Raji (cell line): ENCODE measurements around the gene P2RY8.

Source experiments
- POLR2A ChIP-seq: IDR thresholded peaks from 2 replicates; pipeline ENCODE4 v1.6.1; 2011; ENCODE audit warnings: low read depth, low read length, control low read depth; ENCODE audit not compliant: insufficient read depth

Gene P2RY8

DNA sequence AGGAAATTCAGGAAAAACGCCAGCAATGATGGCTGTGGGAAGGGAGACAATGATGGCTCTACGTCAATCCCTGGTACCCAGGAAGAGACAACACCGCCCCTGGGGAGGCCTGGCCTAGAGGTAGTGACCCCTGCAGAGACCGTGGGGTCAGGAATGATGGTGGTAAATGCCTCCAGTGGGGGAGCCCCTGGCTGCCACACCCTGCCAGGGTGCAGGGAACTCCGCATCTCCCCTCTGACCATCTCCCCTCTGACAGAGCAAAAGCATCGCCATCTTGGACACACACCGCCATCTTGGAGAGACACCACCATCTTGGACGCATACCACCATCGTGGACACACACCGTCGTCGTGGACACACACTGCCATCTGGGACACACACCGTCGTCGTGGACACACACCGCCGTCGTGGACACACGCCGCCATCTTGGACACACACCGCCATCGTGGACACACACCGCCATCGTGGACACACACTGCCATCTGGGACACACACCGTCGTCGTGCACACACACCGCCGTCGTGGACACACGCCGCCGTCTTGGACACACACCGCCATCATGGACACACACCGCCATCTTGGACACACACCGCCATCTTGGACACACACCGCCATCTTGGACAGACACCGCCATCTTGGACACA is 94.1 kb downstream of the P2RY8 start:
- TF ChIP-seq POLR2A, result no peak

DNA sequence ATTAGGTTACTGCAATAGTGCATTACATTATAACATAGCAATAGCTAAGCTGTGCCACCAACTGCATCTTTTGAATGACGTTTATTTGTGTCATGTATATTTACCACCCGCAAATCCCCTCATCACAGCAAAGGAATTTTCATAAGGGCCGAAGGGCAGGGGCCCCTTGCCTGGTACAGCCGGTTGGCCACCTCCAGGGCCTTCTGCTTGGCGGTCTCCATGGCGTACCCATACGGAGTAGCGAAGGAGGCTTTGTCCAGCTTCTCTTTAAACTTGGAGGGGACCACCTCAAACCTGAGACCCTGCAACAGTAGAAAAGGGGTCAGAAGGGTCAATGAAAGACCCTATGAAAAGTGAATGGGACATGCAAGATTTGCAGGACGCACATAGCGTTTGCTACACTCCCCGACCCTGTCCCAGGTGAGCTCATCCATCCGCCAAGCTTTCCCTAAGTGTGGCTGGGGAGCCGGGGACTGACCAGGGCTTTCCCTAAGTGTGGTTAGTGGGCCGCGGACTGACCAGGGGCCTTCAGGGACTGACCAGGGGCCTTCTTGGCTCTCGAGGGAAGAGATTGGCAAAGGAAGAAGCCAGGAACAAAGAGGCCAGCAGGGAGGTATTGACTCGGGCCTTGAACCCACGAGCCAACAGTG is 94.8 kb downstream of the P2RY8 start:
- TF ChIP-seq POLR2A, result no peak

DNA sequence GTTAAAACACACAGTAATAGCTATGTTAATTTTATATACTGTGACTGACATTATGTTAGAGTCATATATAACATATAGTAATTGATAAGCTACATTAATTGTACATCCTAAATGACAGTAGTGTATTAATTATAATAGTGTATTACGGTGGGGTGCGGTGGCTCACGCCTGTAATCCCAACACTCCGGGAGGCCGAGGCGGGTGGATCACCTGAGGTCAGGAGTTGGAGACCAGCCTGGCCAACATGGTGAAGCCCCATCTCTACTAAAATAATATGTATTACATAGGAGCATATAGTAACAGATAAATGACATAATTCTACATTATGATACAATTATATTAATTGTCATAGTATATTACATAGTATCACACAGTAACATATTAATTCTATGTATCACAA is 96.5 kb downstream of the P2RY8 start:
- TF ChIP-seq POLR2A, result no peak

DNA sequence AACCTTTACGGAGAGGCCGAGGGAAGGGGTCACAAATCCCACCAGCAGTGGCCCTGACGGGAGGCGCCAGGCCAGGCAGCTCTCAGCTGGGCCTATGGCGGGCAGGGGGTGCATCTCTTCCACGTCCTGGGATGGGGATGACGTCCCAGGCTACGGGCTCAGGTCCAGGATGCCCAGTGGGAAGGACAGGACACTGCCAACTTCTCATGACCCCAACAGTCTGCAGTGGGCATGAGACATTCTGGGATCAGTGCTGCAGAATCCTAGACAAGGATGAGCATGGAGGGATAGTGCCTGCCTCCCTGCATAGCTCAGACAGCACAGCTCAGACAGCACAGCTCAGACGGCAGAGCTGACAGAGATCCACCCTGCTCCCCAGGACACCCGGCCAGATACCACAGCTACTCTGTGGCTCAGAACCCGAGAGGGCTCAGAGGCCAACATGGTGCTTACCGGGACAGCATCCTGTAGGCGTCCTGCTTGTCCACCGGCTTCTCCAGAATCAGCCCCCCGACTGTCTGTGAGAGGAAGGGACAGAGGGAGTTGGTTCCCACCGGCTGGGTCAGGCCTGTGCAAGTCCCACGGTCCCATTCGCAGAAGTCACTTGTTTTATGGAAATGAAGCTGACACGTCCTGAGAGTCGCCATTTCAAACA is 101.6 kb downstream of the P2RY8 start:
- no peak for TF ChIP-seq POLR2A

DNA sequence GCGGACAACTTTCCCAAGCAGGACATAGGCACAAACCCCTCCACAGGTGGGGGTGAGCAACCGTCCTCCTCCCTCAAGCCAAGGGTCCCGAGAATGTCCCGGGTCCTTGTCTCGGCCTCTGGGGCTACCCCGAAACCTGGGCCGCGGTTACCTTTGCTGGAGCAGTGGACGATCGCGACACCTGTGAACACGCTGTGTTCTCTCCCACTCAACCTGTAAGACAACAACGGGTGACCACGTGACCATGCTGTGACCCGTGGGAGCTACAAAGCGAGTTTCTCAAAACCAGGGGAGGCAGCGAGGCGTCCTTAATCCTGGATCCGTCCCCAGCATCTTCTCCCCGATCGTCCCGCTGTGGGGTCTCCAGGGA is 102.1 kb downstream of the P2RY8 start:
- no peak for TF ChIP-seq POLR2A

DNA sequence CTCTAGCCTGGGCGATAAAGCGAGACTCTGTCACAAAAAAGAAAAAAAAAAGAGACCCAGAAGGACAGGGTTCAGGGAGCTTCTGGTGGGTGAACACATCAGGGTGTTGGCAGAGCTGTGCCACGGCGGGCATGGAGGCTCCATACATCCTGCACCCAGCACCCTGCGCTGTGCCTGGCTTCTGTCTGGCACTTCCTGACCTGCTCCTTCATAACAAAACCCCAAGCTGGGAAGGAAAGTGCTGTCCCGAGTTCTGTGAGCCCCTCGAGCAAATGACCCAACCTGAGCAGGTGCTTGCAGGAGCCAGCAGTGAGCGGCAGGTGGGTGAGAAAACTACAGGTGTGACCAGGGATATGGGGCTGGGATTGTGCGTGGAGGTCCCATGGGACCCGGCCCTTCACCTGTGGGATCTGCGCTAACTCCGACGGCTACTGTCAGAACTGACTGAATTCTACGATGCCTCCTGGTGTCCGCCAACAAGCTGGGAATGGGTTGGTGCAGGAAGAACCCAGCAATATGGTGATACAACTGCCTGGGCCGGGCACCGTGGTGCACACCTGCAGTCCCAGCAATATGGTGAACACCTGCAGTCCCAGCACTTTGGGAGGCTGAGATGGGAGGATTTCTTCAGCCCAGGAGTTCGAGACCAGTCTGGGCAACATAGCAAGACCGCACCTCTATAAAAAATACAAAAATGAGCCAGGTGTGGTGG is 103.2 kb downstream of the P2RY8 start:
- TF ChIP-seq POLR2A, result no peak

DNA sequence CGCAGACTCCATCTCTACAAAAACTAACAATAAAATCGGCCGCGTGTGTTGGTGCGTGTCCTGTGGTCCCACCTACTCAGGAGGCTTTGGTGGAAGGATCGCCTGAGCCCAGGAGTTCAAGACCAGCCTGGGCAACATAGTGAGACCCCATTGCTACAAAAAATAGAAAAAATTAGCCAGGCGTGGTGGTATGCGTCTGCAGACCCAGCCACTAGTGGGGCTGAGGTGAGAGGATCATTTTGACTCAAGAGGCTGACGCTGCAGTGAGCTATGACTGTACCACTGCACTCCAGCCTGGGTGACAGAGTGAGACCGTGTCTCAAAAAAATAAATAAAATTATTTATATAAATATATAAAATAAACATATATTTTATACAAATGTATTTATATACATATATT is 106.5 kb downstream of the P2RY8 start:
- TF ChIP-seq POLR2A, result no peak

DNA sequence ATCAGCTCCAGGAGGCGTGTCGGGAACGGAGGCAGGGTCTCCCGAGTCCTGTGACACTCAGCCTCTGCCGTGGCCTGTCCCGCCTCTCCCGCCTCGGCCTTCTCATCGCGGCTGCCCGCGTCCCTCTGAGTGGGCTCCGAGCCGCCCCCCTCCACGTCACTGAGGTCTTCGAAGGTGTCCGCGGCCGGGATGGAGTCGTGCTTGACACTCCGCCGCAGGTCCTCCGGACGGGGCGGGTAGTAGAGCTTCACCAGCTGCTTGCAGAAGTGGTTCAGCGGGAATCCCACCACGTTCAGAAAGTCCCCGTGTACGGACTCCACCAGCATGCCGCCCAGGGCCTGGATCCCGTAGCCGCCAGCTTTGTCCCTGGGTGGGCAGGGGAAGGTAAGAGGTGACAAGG is 109.2 kb downstream of the P2RY8 start:
- TF ChIP-seq POLR2A, result no peak

DNA sequence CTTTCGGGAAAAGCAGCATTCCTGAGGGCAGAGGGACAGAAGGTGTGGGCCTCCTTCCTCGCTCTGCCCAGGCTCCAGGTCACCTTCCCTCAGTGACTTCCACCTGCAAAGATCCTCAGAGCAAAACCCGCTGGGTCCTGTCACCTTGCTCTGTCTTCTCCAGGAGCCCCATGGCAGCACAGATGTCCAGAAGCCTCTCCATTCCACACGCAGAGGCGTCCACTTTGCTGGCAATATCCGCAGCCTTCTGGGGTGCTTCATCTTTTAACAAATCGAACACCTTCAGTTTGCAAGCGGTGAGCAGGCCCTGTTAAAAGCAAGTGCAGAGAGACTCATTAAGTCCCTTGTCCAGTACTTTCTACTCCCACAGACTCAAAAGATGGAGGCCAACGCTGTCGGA is 111.6 kb downstream of the P2RY8 start:
- no peak for TF ChIP-seq POLR2A

DNA sequence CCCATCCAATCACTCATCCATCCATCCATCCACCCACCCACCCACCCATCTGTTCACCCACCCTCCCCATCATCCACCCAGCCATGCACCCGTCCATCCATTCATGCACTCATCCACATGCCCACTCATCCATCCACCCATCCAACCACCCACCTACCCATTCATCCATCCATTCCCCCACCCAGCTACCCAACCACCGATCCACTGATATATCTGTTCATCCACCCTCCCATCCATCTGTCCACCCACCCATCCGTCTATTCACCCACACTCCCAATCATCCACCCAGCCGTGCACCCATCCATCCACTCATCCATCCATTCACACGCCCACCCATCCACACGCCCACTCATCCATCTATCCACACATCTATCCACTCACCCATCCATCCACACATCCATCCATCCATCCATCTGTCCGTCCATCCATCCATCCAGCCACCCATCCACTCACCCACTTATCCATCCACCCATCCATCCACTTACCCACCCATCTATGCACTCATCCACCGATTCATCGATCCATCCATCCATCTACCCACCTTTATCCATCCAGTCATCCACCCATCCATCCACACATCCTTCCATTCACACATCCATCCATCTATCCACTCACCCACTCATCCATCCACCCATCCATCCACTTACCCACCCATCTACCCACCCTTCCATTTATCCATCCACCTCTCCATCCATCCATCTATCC is 112.7 kb downstream of the P2RY8 start:
- no peak for TF ChIP-seq POLR2A

DNA sequence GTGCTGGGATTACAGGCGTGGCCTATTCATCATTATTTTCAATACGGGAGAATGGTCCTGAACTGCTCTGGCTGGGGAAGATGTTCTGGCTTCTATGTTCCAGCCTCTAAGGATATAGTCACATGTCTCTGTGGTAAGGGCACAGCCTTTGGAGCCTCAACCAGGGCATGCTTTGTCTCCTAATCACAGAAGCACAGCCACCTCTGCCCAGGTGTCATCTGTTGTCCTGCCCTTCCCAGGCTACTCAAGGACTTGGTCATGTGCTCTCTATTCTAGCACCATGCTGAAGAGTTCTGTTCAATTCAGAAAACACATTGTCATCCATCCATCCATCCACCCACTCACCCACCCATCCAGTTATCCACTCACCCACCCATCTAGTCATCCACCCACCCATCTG is 113.8 kb downstream of the P2RY8 start:
- TF ChIP-seq POLR2A, result peak; percentile 41; the same call in 1 of the 2 replicates

DNA sequence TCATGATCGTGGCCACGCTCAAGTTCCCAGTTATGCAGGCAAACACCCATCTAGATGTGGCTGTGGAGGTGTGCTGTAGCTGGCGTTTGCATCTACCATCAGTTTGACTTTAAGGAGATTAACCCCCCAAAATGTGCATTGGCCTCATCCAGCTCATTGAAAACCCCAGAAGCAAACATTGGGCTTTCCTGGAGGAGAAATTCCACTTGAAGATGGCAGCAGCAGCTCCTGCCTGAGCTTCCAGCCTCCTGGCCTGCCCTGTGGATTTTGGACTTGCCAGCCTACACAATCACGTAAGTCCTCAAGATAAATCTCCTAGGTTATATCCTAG is 114.9 kb downstream of the P2RY8 start:
- 0 out of 2 replicates have a peak, but pooled peaks have one; percentile 20 for TF ChIP-seq POLR2A

DNA sequence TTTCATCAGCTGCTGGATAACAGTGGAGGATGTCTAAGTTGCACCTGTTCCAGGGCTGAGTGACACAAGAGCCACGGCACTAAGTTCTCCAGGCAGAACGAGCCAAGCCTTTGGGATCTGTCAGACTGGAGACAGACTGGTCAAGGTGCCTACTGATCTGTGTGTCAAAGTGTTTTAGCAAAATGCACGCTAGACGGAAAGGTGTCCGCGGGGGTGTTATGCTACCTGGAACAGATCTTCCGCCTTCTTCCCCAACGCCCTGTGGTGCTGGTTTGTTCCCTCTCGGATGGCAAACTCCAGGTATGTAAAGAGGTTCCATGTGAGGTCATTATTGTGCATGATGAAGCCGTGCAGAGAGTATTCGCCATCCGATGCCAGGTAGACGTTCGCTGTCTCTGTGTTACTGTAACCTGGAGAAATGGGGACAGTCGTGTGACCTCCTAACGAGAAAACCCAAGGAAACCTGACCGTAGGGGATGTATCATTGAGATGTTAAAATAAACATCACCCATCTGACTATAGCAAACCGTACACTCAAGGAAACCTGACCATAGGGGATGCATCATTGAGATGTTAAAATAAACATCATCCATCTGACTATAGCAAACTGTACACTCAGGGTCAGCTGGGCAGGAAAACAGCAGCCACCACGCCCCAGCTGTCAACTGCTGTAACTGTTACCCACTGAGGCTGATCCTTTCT is 115.4 kb downstream of the P2RY8 start:
- TF ChIP-seq POLR2A, result peak; percentile 35; the same call in 1 of the 2 replicates

DNA sequence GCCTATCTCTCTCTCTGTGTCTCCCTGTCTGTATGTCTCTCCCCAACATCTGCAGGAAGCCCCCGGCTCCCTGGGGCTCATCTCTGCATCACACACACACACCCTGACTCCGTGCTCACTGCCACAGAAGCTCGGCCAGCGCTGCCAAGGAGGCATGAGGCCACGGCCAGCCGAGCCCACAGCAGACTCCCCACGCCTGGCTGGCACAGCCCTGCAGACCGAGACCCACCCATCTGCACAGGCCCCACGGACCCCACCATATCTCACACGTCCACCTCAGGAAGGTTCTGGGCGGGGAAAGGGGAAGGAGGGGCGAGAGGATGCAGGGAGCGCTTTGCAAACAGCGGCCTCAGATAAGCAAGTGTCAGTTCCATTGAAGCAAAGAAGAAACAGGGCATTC is 116.6 kb downstream of the P2RY8 start:
- no peak; the same call in 1 of the 2 replicates for TF ChIP-seq POLR2A

DNA sequence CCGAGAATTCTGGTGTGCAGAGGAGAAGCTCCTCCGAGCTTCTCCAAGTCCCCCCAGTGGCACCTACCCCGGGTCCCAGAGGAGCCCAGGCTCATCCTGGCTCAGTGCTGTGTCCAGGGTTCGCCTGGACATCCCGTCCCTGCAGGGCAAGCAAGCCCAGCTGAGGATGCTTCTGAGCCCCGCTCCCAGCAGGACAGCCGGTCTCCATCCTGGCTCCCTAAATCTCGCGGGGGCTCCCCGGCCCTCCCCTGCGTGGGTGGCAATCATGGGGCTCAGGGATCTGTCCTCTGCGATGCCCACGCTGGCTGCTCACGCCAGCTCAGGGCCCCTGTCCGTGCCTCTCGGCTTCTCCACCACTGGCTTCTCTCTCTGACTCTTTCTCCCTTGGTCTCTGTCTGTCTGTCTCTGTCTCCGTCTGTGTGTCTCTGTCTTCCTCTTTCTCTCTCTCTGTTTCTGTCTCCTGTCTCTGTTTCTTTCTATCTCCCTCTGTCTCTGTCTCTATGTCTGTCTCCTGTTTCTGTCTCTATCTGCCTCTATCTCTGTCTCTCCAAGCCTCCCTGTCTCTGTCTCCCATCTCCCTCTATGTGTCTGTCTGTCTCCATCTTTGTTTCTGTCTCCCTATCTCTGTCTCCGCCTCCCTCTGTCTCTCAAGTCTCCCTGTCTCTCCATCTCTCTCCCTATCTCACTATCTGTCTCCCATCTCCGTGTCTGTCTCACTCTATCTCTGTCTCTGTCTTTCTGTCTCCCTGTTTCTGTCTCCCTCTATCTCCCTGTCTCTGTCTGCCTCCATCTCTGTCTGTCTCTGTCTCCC is 117.2 kb downstream of the P2RY8 start:
- peak; percentile 38 for TF ChIP-seq POLR2A
